ENCODE measurements around the gene ETS1. TPM values are rescaled to one million over a fixed set of nuclear protein-coding genes. Genes with fewer than 3 reads are reported as not detected.

Gene ETS1
- 138 and 139 TPM in 2 replicates for total RNA-seq

DNA sequence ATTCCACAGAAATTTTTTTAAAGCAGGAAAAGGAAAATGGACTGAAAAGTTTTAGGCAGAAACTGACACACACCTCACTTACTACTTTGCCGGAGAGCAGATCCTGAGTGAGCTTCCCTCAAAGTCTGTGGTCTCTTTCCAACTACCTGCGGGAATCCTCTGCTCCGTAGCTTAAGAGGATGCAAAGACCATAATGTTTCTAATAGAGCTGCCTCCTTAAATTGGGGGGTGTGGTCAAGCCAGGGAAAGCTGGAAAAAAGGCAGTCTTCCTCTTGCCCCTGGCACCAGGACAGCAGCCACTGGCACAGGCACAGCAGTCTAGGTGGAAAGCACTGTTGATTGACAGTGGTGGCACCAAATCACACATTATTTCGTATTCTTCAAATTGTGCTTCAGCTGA, at the start of gene ETS1:
Gene ETS1 (minus strand): TSS at position 144 of the 400 bp plus-strand sequence. CDS start 14,428 bp downstream, outside the sequence.

Small RNA genes lying within 50 kb of the gene (small RNA-seq; reads per million reads assigned to genes)
- not detected for gene MIR6090

Other genes with a start within 250 kb of the ETS1 start
- 12.6 and 12.8 TPM in 2 replicates for gene FLI1, start 106.5 kb upstream of the ETS1 start, total RNA-seq

All from hair follicle dermal papilla cell (primary cell).